ENCODE measurements around the gene OR4K14. TPM values are rescaled to one million over a fixed set of nuclear protein-coding genes. Genes with fewer than 3 reads are reported as not detected.

The OR4K14 gene
- total and polyA plus RNA-seq, 8 donors, result not detected

Other genes starting within 250 kb of the OR4K14 start
- not detected for gene OR4M1, start 245.8 kb downstream of the OR4K14 start, total RNA-seq
- not detected for gene OR4M1, start 245.8 kb downstream of the OR4K14 start, polyA plus RNA-seq
- gene OR4N2, start 215.5 kb downstream of the OR4K14 start, total RNA-seq, result not detected
- not detected for gene OR4N2, start 215.5 kb downstream of the OR4K14 start, polyA plus RNA-seq
- under 1 TPM in 1 of 5 donors, not detected in 4; under 0.01 TPM for gene OR4K2, start 144.2 kb downstream of the OR4K14 start, total RNA-seq
- not detected for gene OR4K2, start 144.2 kb downstream of the OR4K14 start, polyA plus RNA-seq
- gene OR4K5, start 98.7 kb downstream of the OR4K14 start, total RNA-seq, result not detected
- not detected for gene OR4K5, start 98.7 kb downstream of the OR4K14 start, polyA plus RNA-seq
- not detected for gene OR4K1, start 88.4 kb downstream of the OR4K14 start, total RNA-seq
- not detected for gene OR4K1, start 88.4 kb downstream of the OR4K14 start, polyA plus RNA-seq
- not detected for gene OR4K15, start 43.7 kb downstream of the OR4K14 start, total RNA-seq
- not detected for gene OR4K15, start 43.7 kb downstream of the OR4K14 start, polyA plus RNA-seq
- gene OR4Q2, start 17.1 kb downstream of the OR4K14 start, total RNA-seq, result not detected
- not detected for gene OR4Q2, start 17.1 kb downstream of the OR4K14 start, polyA plus RNA-seq
- gene OR4K13, start 16.7 kb upstream of the OR4K14 start, total RNA-seq, result not detected
- gene OR4K13, start 16.7 kb upstream of the OR4K14 start, polyA plus RNA-seq, result not detected
- not detected for gene OR4L1, start 40.7 kb upstream of the OR4K14 start, total RNA-seq
- not detected for gene OR4L1, start 40.7 kb upstream of the OR4K14 start, polyA plus RNA-seq
- not detected for gene OR4K17, start 91.4 kb upstream of the OR4K14 start, total RNA-seq
- not detected for gene OR4K17, start 91.4 kb upstream of the OR4K14 start, polyA plus RNA-seq
- not detected for gene OR4N5, start 119.5 kb upstream of the OR4K14 start, total RNA-seq
- not detected for gene OR4N5, start 119.5 kb upstream of the OR4K14 start, polyA plus RNA-seq
- gene OR11G2, start 171.6 kb upstream of the OR4K14 start, total RNA-seq, result 1 to 10 TPM in 1 of 5 donors, not detected in 4; 2.3 TPM
- gene OR11G2, start 171.6 kb upstream of the OR4K14 start, polyA plus RNA-seq, result not detected
- not detected for gene OR11H6, start 204.4 kb upstream of the OR4K14 start, total RNA-seq
- not detected for gene OR11H6, start 204.4 kb upstream of the OR4K14 start, polyA plus RNA-seq
- gene OR11H7, start 209.7 kb upstream of the OR4K14 start, total RNA-seq, result not detected
- gene OR11H7, start 209.7 kb upstream of the OR4K14 start, polyA plus RNA-seq, result not detected
- not detected for gene OR11H4, start 220.0 kb upstream of the OR4K14 start, total RNA-seq
- not detected for gene OR11H4, start 220.0 kb upstream of the OR4K14 start, polyA plus RNA-seq

Measured in stomach (tissue), 8 donors.